ENCODE measurements around the gene STK4. TPM values are rescaled to one million over a fixed set of nuclear protein-coding genes. Genes with fewer than 3 reads are reported as not detected.
A peak's percentile ranks its signal among the peaks of the same experiment; 100 is the strongest.

The STK4 gene
- total RNA-seq, 1 experiment from 2014 or later: 41.2 TPM

DNA sequence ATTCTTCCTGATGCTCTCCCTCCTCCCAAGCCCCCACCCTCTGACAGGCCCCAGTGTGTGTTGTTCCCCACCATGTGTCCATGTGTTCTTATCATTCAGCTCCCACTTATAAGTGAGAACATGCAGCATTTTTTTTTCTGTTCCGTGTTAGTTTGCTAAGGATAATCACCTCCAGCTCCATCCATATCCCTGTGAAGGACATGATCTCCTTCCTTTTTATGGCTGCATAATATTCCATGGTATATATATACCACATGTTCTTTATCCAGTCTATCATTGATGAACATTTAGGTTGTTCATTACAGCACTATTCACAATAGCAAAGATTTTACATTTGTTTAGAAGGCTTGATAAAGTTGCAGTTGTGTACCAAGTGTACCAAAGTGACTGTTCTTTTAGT is 76.7 kb downstream of the STK4 start:
- Mint-ChIP-seq H3K27me3 (ENCODE audit: low read depth) (no peaks in the 10 kb centered on the region), H3K36me3 (peaks cover 27% of the 10 kb centered on the region), H3K27ac (peak overlapping the region; percentile 82), H3K4me3 (no peak overlapping the region), H3K4me1 (peaks cover 51% of the 10 kb centered on the region), H3K9me3 (peaks cover 20% of the 10 kb centered on the region)
- TF ChIP-seq ZNF232 (CRISPR knock-in tag; IDR thresholded peaks at IDR 0.05): no peak
- no peak for TF ChIP-seq USF1 (CRISPR knock-in tag; IDR thresholded peaks at IDR 0.05)
- TF ChIP-seq TEAD4 (CRISPR knock-in tag; IDR thresholded peaks at IDR 0.05): no peak
- no peak for TF ChIP-seq JUN (CRISPR knock-in tag; IDR thresholded peaks at IDR 0.05)
- TF ChIP-seq ATF6 (CRISPR knock-in tag; IDR thresholded peaks at IDR 0.05): no peak
- TF ChIP-seq ZBTB43 (CRISPR knock-in tag; IDR thresholded peaks at IDR 0.05): no peak
- no peak for TF ChIP-seq SMAD4 (CRISPR knock-in tag; IDR thresholded peaks at IDR 0.05)
- no peak for TF ChIP-seq MXD4 (CRISPR knock-in tag; IDR thresholded peaks at IDR 0.05; ENCODE audit: borderline replicate concordance)
- no peak for TF ChIP-seq ATF2 (CRISPR knock-in tag; IDR thresholded peaks at IDR 0.05; ENCODE audit: borderline replicate concordance, low read depth)
- TF ChIP-seq, protein P1, sequence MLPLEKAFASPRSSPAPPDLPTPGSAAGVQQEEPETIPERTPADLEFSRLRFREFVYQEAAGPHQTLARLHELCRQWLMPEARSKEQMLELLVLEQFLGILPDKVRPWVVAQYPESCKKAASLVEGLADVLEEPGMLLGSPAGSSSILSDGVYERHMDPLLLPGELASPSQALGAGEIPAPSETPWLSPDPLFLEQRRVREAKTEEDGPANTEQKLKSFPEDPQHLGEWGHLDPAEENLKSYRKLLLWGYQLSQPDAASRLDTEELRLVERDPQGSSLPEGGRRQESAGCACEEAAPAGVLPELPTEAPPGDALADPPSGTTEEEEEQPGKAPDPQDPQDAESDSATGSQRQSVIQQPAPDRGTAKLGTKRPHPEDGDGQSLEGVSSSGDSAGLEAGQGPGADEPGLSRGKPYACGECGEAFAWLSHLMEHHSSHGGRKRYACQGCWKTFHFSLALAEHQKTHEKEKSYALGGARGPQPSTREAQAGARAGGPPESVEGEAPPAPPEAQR (CRISPR knock-in tag; IDR thresholded peaks at IDR 0.05): no peak
- TF ChIP-seq GABPB1 (CRISPR knock-in tag; IDR thresholded peaks at IDR 0.05): no peak
- TF ChIP-seq E2F4 (CRISPR knock-in tag; IDR thresholded peaks at IDR 0.05; ENCODE audit: borderline replicate concordance, low read depth): no peak
- no peak for TF ChIP-seq IRF2 (CRISPR knock-in tag; IDR thresholded peaks at IDR 0.05; ENCODE audit: borderline replicate concordance, low read depth)
- TF ChIP-seq PREB (CRISPR knock-in tag; IDR thresholded peaks at IDR 0.05; ENCODE audit: borderline replicate concordance): no peak
- ChIA-PET POLR2A (no interaction called here), CTCF (interaction anchor here (1.0 to 3.5 kb wide), 8 partner anchors 17 to 187 kb away, joined by 3 to 103 read pairs (median 6); no protein-coding TSS in a partner anchor)
- ATAC-seq (no peak), DNase-seq (ENCODE audit: low spot score) (no peak)

- CTCF ChIA-PET: interaction anchor here (0.5 to 3.5 kb wide), 42 partner anchors 9 to 1119 kb away, joined by 3 to 103 read pairs (median 5); partner anchors contain the start of genes KCNS1, PABPC1L, TOMM34 and WFDC5
- no peak for DNase-seq (ENCODE audit: low spot score)
- TF ChIP-seq TP53 (CRISPR knock-in tag; IDR thresholded peaks at IDR 0.05): no peak
- TF ChIP-seq GABPB1 (CRISPR knock-in tag; IDR thresholded peaks at IDR 0.05): 0 out of 2 replicates have a peak, but pooled peaks have one; percentile 12
- TF ChIP-seq, protein P1 (CRISPR knock-in tag; IDR thresholded peaks at IDR 0.05): no peak
- TF ChIP-seq, protein P2, sequence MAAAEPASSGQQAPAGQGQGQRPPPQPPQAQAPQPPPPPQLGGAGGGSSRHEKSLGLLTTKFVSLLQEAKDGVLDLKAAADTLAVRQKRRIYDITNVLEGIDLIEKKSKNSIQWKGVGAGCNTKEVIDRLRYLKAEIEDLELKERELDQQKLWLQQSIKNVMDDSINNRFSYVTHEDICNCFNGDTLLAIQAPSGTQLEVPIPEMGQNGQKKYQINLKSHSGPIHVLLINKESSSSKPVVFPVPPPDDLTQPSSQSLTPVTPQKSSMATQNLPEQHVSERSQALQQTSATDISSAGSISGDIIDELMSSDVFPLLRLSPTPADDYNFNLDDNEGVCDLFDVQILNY (CRISPR knock-in tag; IDR thresholded peaks at IDR 0.05): no peak
- TF ChIP-seq, protein P3, sequence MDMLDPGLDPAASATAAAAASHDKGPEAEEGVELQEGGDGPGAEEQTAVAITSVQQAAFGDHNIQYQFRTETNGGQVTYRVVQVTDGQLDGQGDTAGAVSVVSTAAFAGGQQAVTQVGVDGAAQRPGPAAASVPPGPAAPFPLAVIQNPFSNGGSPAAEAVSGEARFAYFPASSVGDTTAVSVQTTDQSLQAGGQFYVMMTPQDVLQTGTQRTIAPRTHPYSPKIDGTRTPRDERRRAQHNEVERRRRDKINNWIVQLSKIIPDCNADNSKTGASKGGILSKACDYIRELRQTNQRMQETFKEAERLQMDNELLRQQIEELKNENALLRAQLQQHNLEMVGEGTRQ (CRISPR knock-in tag; IDR thresholded peaks at IDR 0.05): no peak
- no peak for TF ChIP-seq TEAD4 (CRISPR knock-in tag; IDR thresholded peaks at IDR 0.05)
- TF ChIP-seq SMAD3 (CRISPR knock-in tag; IDR thresholded peaks at IDR 0.05; ENCODE audit: borderline replicate concordance): no peak
- TF ChIP-seq CREM (CRISPR knock-in tag; IDR thresholded peaks at IDR 0.05): no peak
- TF ChIP-seq GTF2I (CRISPR knock-in tag; conservative IDR thresholded peaks at IDR 0.05): 0 out of 2 replicates have a peak, but pooled peaks have one; percentile 19
- TF ChIP-seq FOXK1 (CRISPR knock-in tag; IDR thresholded peaks at IDR 0.05): no peak
These were observed 77.8 kb downstream of the STK4 start for GRCh38 chr20:45044084-45044573.

More at GRCh38 chr20:45044084-45044573, 77.8 kb downstream of the STK4 start:
- Mint-ChIP-seq H3K36me3 (peaks cover 27% of the 10 kb centered on the region), H3K4me3 (no peak overlapping the region), H3K27ac (peak overlapping the region; percentile 37), H3K9me3 (peaks cover 20% of the 10 kb centered on the region), H3K4me1 (peaks cover 47% of the 10 kb centered on the region), H3K27me3 (ENCODE audit: low read depth) (no peaks in the 10 kb centered on the region)
- ATAC-seq: peak; percentile 81
- POLR2A ChIA-PET: interaction anchor here (1.1 kb wide), 1 partner anchor 9 kb away, joined by 5 read pairs; no protein-coding TSS in a partner anchor
